ENCODE results near the gene NPFFR1.
"Not testable (repeated sequence)": the region's sequence is repeated elsewhere in the genome, so short reads cannot be mapped to it uniquely, and the experiment has no call there.

NPFFR1 gene

GRCh38 chr10:70255329-70256299, 28.2 kb downstream of the NPFFR1 start:
- peak in 2 of 6 experiments; percentile 2 to 21 for DNase-seq

- no peak for DNase-seq
Observed at GRCh38 chr10:70254778-70255328, 29.0 kb downstream of the NPFFR1 start.

- no peak for DNase-seq
Observed at GRCh38 chr10:70253878-70254765, 29.7 kb downstream of the NPFFR1 start.

- no peak for DNase-seq
Observed at GRCh38 chr10:70250961-70251680, 32.7 kb downstream of the NPFFR1 start.

GRCh38 chr10:70247360-70247759, 36.4 kb downstream of the NPFFR1 start:
- no peak for DNase-seq

- no peak for DNase-seq
Observed at GRCh38 chr10:70241081-70241480, 42.7 kb downstream of the NPFFR1 start.

- not testable (repeated sequence) for DNase-seq
Observed at GRCh38 chr10:70239986-70240385, 43.8 kb downstream of the NPFFR1 start.

GRCh38 chr10:70239077-70239976, 44.5 kb downstream of the NPFFR1 start:
- DNase-seq = not testable (repeated sequence)

GRCh38 chr10:70237958-70238536, 45.8 kb downstream of the NPFFR1 start:
- DNase-seq = not testable (repeated sequence)

GRCh38 chr10:70234668-70235447, 48.9 kb downstream of the NPFFR1 start:
- DNase-seq = no peak

GRCh38 chr10:70233939-70234300, 49.9 kb downstream of the NPFFR1 start:
- DNase-seq = no peak

- peak; percentile 97 to 99 (median 98) for DNase-seq
Observed at GRCh38 chr10:70233109-70233938, 50.5 kb downstream of the NPFFR1 start, which contains the start of gene PPA1. Gene PPA1, minus strand, starts transcription at chr10:70233429. Its CDS starts 102 bp downstream, at chr10:70233327.

- no peak for DNase-seq
Observed at GRCh38 chr10:70232859-70233108, 51.0 kb downstream of the NPFFR1 start.

GRCh38 chr10:70232155-70232858, 51.5 kb downstream of the NPFFR1 start:
- DNase-seq = peak in 5 of 6 experiments; percentile 18 to 43 (median 27)

- no peak for DNase-seq
Observed at GRCh38 chr10:70228491-70228890, 55.3 kb downstream of the NPFFR1 start.

- no peak for DNase-seq
Observed at GRCh38 chr10:70227548-70228320, 56.1 kb downstream of the NPFFR1 start.

GRCh38 chr10:70223728-70224127, 60.1 kb downstream of the NPFFR1 start:
- DNase-seq = no peak

All from stimulated activated naive CD4-positive, alpha-beta T cell (primary cell).